ENCODE results near the gene OVCH2.
"Not testable (repeated sequence)": the region's sequence is repeated elsewhere in the genome, so short reads cannot be mapped to it uniquely, and the experiment has no call there.

Gene OVCH2

GRCh38 chr11:7670641-7671040, 35.6 kb downstream of the OVCH2 start:
- H3K27ac ChIP-seq: peak overlapping the region; percentile 52
- TF ChIP-seq CTCF (conservative IDR thresholded peaks at IDR 0.05) (no peak), ZFX (IDR thresholded peaks at IDR 0.05) (no peak)

DNA sequence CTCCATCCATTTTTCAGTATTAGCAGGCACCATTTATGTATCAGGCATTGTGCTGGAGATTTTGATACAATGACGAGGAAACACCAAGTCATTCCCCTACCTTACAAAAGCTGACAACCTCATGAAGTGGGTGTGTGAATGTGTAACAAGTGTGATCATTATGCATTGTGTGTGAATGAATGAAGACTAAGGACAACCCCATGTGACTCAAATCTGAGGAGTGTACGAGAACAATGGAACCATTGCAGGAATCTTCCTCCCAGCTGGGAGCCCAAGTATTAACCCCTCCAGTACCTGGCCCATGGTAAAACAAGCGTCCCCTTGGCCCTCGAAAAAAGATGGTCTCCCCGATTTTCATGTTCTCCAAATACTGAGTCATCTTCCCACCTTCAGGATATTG, 37.4 kb downstream of the OVCH2 start:
- TF ChIP-seq ZFX (IDR thresholded peaks at IDR 0.05): no peak
- no peak for TF ChIP-seq CTCF (conservative IDR thresholded peaks at IDR 0.05)
- H3K27ac ChIP-seq: no peak overlapping the region

- no peak overlapping the region for H3K27ac ChIP-seq
- no peak for TF ChIP-seq ZFX (IDR thresholded peaks at IDR 0.05)
- TF ChIP-seq CTCF (conservative IDR thresholded peaks at IDR 0.05): no peak
Observed at GRCh38 chr11:7668464-7668863, 37.8 kb downstream of the OVCH2 start.

GRCh38 chr11:7667460-7667859, 38.8 kb downstream of the OVCH2 start:
- no peak overlapping the region for H3K27ac ChIP-seq
- TF ChIP-seq CTCF (conservative IDR thresholded peaks at IDR 0.05) (no peak), ZFX (IDR thresholded peaks at IDR 0.05) (no peak)

GRCh38 chr11:7666292-7666866, 39.9 kb downstream of the OVCH2 start:
- TF ChIP-seq CTCF (conservative IDR thresholded peaks at IDR 0.05) (no peak), ZFX (IDR thresholded peaks at IDR 0.05) (no peak)
- no peak overlapping the region for H3K27ac ChIP-seq

GRCh38 chr11:7665473-7666291, 40.6 kb downstream of the OVCH2 start:
- TF ChIP-seq CTCF (conservative IDR thresholded peaks at IDR 0.05): peak; percentile 93
- TF ChIP-seq ZFX (IDR thresholded peaks at IDR 0.05): no peak
- no peak overlapping the region for H3K27ac ChIP-seq

GRCh38 chr11:7664867-7665266, 41.4 kb downstream of the OVCH2 start:
- TF ChIP-seq ZFX (IDR thresholded peaks at IDR 0.05) (no peak), CTCF (conservative IDR thresholded peaks at IDR 0.05) (no peak)
- H3K27ac ChIP-seq: no peak overlapping the region

DNA sequence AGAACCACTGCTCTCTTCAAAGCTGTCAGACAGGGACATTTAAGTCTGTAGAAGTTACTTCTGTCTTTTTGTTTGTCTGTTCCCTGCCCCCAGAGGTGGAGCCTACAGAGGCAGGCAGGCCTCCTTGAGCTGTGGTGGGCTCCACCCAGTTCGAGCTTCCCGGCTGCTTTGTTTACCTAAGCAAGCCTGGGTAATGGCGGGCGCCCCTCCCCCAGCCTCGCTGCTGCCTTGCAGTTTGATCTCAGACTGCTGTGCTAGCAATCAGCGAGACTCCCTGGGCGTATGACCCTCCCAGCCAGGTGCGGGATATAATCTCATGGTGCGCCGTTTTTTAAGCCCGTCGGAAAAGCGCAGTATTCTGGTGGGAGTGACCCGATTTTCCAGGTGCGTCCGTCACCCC, 42.7 kb downstream of the OVCH2 start:
- not testable (repeated sequence) for H3K27ac ChIP-seq
